HEK293 (cell line): ENCODE measurements around the gene CLEC2A.

Experiments used
- CTCF ChIA-PET: fragments of 350-600 bp; formaldehyde crosslinking; extraction: SDS; loops from one replicate; lab custom pipeline; 2021; ENCODE audit warnings: antibody characterized with exemption; lab: Yijun Ruan, JAX
- POLR2A ChIA-PET: fragments of 300-600 bp; formaldehyde crosslinking; extraction: SDS; loops from one replicate; lab custom pipeline; 2020; ENCODE audit warnings: antibody characterized with exemption, inconsistent platforms; lab: Yijun Ruan, JAX
- H3K27ac ChIP-seq: fragments of 200-500 bp; sonication (Bioruptor generic); 2 replicates; pipeline ENCODE4 v1.5.1; 2014; ENCODE audit warnings: low read depth, low read length, control low read depth, inconsistent platforms; ENCODE audit errors: extremely low read depth
- H3K36me3 ChIP-seq, 2 experiments: fragments of 200-500 bp in 1 of 2; sonication (Bioruptor generic) in 1 of 2; 1 replicate in 1 of 2; 2 replicates in 1 of 2; pipeline ENCODE4 v1.5.1; 2014 to 2017; ENCODE audit warnings: inconsistent platforms in 2 of 2, low read length in 2 of 2; ENCODE audit not compliant: control insufficient read depth in 2 of 2, insufficient read depth in 1 of 2
- H3K4me1 ChIP-seq: fragments of 200-500 bp; sonication (Bioruptor generic); 2 replicates; pipeline ENCODE4 v1.5.1; 2014; ENCODE audit warnings: mild to moderate bottlenecking, low read length, inconsistent platforms; ENCODE audit not compliant: control insufficient read depth, insufficient read depth
- H3K4me3 ChIP-seq: 2 replicates; pipeline ENCODE4 v1.5.1; 2011; ENCODE audit warnings: low read depth, mild to moderate bottlenecking, control low read depth, low read length, moderate library complexity
- H3K9me3 ChIP-seq: fragments of 200-500 bp; sonication (Bioruptor generic); 2 replicates; pipeline ENCODE4 v1.5.1; 2014; ENCODE audit warnings: low read depth, low read length, inconsistent platforms; ENCODE audit not compliant: control insufficient read depth, insufficient read depth
- BCL11A ChIP-seq: fragments of 450-650 bp; formaldehyde crosslinking; IDR thresholded peaks from 2 replicates; pipeline ENCODE4 v1.5.1; 2016; ENCODE audit warnings: low read depth, missing biosample characterization, missing genetic modification characterization
- FEZF1 ChIP-seq: fragments of 450-650 bp; formaldehyde crosslinking; IDR thresholded peaks from 2 replicates; pipeline ENCODE4 v1.5.1; 2016; ENCODE audit warnings: missing biosample characterization, missing genetic modification characterization
- OVOL3 ChIP-seq: fragments of 450-650 bp; formaldehyde crosslinking; IDR thresholded peaks from 2 replicates; pipeline ENCODE4 v1.5.1; 2016; ENCODE audit warnings: missing biosample characterization, missing genetic modification characterization
- PRDM2 ChIP-seq: fragments of 450-650 bp; formaldehyde crosslinking; IDR thresholded peaks from 2 replicates; pipeline ENCODE4 v1.5.1; 2016; ENCODE audit warnings: missing biosample characterization, missing genetic modification characterization, borderline replicate concordance
- SETDB1 ChIP-seq: IDR thresholded peaks from one replicate; pipeline ENCODE4 v1.6.1; 2017; ENCODE audit warnings: mild to moderate bottlenecking, low read length, moderate library complexity, mixed read lengths; ENCODE audit not compliant: insufficient read length
- YY2 ChIP-seq: fragments of 450-650 bp; formaldehyde crosslinking; IDR thresholded peaks from 2 replicates; pipeline ENCODE4 v1.5.1; 2016; ENCODE audit warnings: missing biosample characterization, missing genetic modification characterization
- ZNF114 ChIP-seq: fragments of 450-650 bp; formaldehyde crosslinking; IDR thresholded peaks from 2 replicates; pipeline ENCODE4 v1.5.0; 2017; ENCODE audit warnings: missing biosample characterization, missing genetic modification characterization
- ZNF2 ChIP-seq: fragments of 450-650 bp; formaldehyde crosslinking; IDR thresholded peaks from 2 replicates; pipeline ENCODE4 v1.5.1; 2016; ENCODE audit warnings: missing biosample characterization, missing genetic modification characterization
- ZNF530 ChIP-seq: fragments of 450-650 bp; formaldehyde crosslinking; IDR thresholded peaks from 2 replicates; pipeline ENCODE4 v1.5.1; 2016; ENCODE audit warnings: low read depth, missing biosample characterization, missing genetic modification characterization
- ZNF596 ChIP-seq: fragments of 450-650 bp; IDR thresholded peaks from 2 replicates; pipeline ENCODE4 v1.5.0; 2018; ENCODE audit warnings: missing biosample characterization, mild to moderate bottlenecking, missing genetic modification characterization, moderate library complexity
- ZNF621 ChIP-seq: fragments of 450-650 bp; formaldehyde crosslinking; IDR thresholded peaks from 2 replicates; pipeline ENCODE4 v1.5.1; 2017; ENCODE audit warnings: missing biosample characterization, missing genetic modification characterization
- ZNF670 ChIP-seq: fragments of 450-650 bp; formaldehyde crosslinking; IDR thresholded peaks from 2 replicates; pipeline ENCODE4 v1.5.1; 2016; ENCODE audit warnings: missing biosample characterization, missing genetic modification characterization, low read depth
- TF ChIP-seq, protein P1 (sequence below): fragments of 450-650 bp; formaldehyde crosslinking; IDR thresholded peaks from 2 replicates; pipeline ENCODE4 v1.5.1; 2016; ENCODE audit warnings: missing biosample characterization, missing genetic modification characterization, borderline replicate concordance

Gene CLEC2A

DNA sequence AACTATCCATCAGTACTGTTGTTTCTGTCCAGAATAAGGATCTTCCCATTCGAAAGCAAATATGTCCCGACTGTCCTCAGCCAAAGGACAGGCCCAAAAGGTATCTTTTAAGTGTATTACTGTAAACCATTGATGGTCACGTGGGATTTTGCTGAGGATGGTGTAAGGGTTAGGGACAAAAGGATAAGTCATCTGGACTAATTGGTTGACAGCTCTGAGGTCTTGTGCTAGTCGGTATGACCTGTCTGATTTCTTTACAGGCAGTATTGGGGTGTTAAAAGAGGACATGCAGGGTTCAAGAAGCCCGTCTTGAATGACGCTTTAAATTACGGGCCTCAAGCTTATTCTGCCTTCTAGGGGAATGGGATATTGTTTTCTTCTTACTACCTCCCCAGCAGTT, 24.4 kb downstream of the CLEC2A start:
- POLR2A ChIA-PET = no interaction called here
- CTCF ChIA-PET = interaction anchor here (0.6 to 1.3 kb wide), 2 partner anchors 76 to 158 kb away, joined by 3 read pairs; no protein-coding TSS in a partner anchor

GRCh38 chr12:9906873-9907272, 25.3 kb downstream of the CLEC2A start:
- no peak overlapping the region for H3K4me3 ChIP-seq
- H3K36me3 ChIP-seq = no peaks in the 10 kb centered on the region
- CTCF ChIA-PET = interaction anchor here (1.2 kb wide), 1 partner anchor 11 kb away, joined by 3 read pairs; no protein-coding TSS in a partner anchor
- H3K9me3 ChIP-seq = no peaks in the 10 kb centered on the region
- no peak for TF ChIP-seq ZNF596 (tag by site-specific recombination)
- TF ChIP-seq, all 188 proteins: peak for 0
- no peaks in the 10 kb centered on the region for H3K4me1 ChIP-seq
- no peak overlapping the region for H3K27ac ChIP-seq
- POLR2A ChIA-PET = no interaction called here

More for the DNA sequence above, 24.4 kb downstream of the CLEC2A start:
- H3K9me3 ChIP-seq = no peaks in the 10 kb centered on the region
- H3K4me3 ChIP-seq = no peak overlapping the region
- TF ChIP-seq, protein P1, sequence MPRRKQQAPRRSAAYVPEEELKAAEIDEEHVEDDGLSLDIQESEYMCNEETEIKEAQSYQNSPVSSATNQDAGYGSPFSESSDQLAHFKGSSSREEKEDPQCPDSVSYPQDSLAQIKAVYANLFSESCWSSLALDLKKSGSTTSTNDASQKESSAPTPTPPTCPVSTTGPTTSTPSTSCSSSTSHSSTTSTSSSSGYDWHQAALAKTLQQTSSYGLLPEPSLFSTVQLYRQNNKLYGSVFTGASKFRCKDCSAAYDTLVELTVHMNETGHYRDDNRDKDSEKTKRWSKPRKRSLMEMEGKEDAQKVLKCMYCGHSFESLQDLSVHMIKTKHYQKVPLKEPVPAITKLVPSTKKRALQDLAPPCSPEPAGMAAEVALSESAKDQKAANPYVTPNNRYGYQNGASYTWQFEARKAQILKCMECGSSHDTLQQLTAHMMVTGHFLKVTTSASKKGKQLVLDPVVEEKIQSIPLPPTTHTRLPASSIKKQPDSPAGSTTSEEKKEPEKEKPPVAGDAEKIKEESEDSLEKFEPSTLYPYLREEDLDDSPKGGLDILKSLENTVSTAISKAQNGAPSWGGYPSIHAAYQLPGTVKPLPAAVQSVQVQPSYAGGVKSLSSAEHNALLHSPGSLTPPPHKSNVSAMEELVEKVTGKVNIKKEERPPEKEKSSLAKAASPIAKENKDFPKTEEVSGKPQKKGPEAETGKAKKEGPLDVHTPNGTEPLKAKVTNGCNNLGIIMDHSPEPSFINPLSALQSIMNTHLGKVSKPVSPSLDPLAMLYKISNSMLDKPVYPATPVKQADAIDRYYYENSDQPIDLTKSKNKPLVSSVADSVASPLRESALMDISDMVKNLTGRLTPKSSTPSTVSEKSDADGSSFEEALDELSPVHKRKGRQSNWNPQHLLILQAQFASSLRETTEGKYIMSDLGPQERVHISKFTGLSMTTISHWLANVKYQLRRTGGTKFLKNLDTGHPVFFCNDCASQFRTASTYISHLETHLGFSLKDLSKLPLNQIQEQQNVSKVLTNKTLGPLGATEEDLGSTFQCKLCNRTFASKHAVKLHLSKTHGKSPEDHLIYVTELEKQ (tag by site-specific recombination) = no peak
- TF ChIP-seq ZNF596 (tag by site-specific recombination) (no peak), ZNF2 (tag by site-specific recombination) (no peak), ZNF621 (tag by site-specific recombination) (no peak), YY2 (tag by site-specific recombination) (no peak)
- H3K36me3 ChIP-seq = no peaks in the 10 kb centered on the region
- H3K27ac ChIP-seq = no peak overlapping the region
- no peaks in the 10 kb centered on the region for H3K4me1 ChIP-seq

- Histone ChIP-seq H3K4me1 (no peaks in the 10 kb centered on the region), H3K9me3 (no peaks in the 10 kb centered on the region), H3K36me3 (no peaks in the 10 kb centered on the region), H3K4me3 (no peak overlapping the region), H3K27ac (no peak overlapping the region)
- POLR2A ChIA-PET = no interaction called here
- CTCF ChIA-PET = no interaction called here
- TF ChIP-seq OVOL3 (tag by site-specific recombination) (no peak), SETDB1 (peak; percentile 66)
Measured at GRCh38 chr12:9902539-9903228, 29.5 kb downstream of the CLEC2A start.

DNA sequence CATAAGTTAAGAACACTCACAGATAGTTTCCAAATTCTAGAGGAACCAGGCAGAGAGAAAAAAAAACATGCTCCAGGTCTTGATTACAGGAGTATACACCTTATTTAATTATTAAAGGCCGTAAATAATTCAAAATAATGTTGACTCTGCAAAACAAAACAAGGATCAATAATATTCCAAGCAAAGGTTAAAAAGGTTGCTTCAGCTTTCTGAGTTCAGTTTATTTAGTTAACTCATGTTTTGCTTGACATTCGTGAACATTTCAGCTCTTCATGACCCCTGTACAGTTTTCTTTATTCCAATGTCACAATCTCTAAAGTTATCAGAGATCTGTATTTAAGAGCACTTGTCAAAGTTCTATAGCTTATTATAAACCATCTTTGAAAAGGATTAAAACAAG, 31.2 kb downstream of the CLEC2A start:
- POLR2A ChIA-PET = no interaction called here
- H3K4me3 ChIP-seq = no peak overlapping the region
- H3K9me3 ChIP-seq = no peaks in the 10 kb centered on the region
- H3K36me3 ChIP-seq = no peaks in the 10 kb centered on the region
- CTCF ChIA-PET = no interaction called here
- H3K4me1 ChIP-seq = no peaks in the 10 kb centered on the region
- no peak overlapping the region for H3K27ac ChIP-seq
- TF ChIP-seq ZNF670 (tag by site-specific recombination) (no peak), FEZF1 (tag by site-specific recombination) (no peak), ZNF530 (tag by site-specific recombination) (no peak), BCL11A (tag by site-specific recombination) (no peak), ZNF114 (tag by site-specific recombination) (no peak), PRDM2 (tag by site-specific recombination) (no peak)
- TF ChIP-seq, protein P1 (tag by site-specific recombination) = no peak
